Cardiac fibroblast (primary cell): Measurements from ENCODE around the gene ZNF606.
A peak's percentile ranks its signal among the peaks of the same experiment; 100 is the strongest.

Experiments used
- DNase-seq, 2 donors: peaks; one replicate each; pipeline versions ENCODE4 v3.0.0 to v3.0.0-alpha.2; 2010; ENCODE audit warnings: low read depth in 2 of 2
- H3K4me3 ChIP-seq, 2 donors: replicated peaks in 1 of 2; 1 replicate in 1 of 2; 2 replicates in 1 of 2; pipeline ENCODE4 v1.5.1; 2011; ENCODE audit warnings: low read depth in 2 of 2, low read length in 2 of 2, mild to moderate bottlenecking in 2 of 2, moderate library complexity in 1 of 2
- TF ChIP-seq, protein P1 (sequence below): IDR thresholded peaks from one replicate; pipeline ENCODE4 v1.5.1; 2011; ENCODE audit warnings: low read depth, mild to moderate bottlenecking, low read length, inconsistent platforms

ZNF606 gene

DNA sequence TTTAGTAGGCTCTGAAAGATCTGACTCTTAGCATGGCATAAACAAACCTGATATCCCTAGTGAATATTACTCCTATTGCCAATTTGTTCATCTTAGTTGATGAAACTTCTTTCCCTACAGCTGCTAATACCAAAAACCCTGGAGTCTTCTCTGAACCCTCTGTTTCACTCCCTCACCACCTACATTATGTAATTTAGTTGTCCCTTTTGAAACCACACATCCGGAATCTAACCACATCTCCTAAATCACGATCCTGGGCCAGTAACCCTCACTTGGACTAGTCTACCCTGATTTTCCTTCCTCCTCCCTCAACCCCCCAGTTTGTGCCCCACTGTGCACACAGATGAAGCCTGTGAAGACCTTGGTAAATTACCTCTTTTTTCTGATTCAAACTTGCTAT is 56.3 kb downstream of the ZNF606 start:
- DNase-seq: no peak
- H3K4me3 ChIP-seq: peak overlapping the region; percentile 95 to 98
- TF ChIP-seq, protein P1, sequence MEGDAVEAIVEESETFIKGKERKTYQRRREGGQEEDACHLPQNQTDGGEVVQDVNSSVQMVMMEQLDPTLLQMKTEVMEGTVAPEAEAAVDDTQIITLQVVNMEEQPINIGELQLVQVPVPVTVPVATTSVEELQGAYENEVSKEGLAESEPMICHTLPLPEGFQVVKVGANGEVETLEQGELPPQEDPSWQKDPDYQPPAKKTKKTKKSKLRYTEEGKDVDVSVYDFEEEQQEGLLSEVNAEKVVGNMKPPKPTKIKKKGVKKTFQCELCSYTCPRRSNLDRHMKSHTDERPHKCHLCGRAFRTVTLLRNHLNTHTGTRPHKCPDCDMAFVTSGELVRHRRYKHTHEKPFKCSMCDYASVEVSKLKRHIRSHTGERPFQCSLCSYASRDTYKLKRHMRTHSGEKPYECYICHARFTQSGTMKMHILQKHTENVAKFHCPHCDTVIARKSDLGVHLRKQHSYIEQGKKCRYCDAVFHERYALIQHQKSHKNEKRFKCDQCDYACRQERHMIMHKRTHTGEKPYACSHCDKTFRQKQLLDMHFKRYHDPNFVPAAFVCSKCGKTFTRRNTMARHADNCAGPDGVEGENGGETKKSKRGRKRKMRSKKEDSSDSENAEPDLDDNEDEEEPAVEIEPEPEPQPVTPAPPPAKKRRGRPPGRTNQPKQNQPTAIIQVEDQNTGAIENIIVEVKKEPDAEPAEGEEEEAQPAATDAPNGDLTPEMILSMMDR: no peak

DNA sequence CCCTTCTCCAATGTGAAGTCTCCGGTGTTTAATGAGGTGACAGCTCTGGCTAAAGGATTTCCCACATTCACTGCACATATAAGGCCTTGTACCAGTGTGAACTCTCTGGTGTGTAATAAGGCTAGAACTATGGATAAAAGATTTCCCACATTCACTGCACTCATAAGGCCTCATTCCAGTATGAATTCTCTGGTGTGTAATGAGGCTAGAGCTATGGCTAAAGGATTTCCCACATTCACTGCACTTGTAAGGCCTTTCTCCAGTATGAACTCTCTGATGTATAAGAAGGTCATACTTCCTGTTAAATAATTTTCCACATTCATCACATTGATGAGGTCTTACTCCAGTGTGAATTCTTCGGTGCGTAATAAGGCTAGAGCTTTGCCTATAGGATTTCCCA is 61.0 kb downstream of the ZNF606 start:
- TF ChIP-seq, protein P1: no peak
- DNase-seq: no peak
- no peak overlapping the region for H3K4me3 ChIP-seq

DNA sequence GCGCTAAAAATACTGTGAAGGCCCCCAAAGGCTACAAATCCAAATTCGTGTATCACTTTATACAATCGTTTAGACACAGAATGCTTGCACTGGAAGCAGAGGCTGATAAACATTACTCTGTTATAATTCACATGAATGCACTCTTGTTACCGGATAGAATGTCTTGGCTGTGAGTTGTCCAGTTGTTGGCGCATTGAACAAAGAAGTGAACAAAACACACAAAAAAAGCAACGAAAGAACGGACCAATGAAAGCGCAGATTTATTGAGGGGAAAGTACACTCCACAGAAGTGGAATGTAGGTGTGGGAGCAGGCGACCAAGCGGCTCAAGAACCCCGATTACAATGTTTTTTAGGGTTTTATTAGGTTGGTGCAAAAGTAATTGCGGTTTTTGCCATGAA is 66.9 kb downstream of the ZNF606 start:
- no peak for DNase-seq
- H3K4me3 ChIP-seq: no peak overlapping the region
- TF ChIP-seq, protein P1: no peak

DNA sequence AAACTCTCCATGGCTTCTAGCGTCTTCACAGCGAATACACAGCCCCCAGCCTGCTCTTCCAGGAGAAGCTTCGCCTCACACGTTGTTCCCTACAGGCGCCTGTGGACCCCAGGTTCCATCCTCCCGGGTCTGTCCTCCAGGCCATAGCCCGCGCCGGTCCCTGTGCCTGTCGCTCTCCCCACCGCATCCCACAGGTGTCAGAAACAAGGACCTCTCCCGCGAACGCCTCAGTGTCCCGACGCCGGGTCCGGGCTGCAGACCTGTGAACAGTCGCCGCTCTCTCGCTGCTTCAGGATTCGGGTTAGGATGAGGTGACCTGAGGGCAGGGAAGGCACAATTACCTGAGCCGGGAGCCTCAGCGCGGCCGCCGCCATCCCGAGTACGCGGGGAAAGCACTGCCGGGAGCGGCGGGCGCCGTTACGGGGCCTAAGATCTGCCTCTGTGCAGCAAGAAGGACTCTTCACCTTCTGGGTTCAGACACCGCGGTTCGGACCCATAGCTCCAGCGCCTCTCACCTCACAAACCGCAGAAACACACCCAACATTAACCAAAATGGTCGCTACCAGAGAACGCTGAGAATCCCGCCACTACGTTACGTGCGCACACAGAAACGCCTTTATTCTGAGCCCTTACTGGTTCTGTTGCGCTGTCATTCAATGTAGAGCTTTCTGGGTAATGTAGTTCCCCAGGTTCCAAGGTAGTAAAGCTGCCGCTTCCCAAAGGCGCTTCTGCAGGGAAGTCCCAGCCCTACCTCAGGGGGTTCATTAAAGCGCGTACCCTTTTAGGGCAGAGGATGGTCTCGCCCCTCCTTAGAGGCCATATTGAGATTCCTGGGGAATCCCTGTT is 67.6 kb downstream of the ZNF606 start, which contains the start of gene ZNF418:
ZNF418 (minus strand) TSS at position 583 of the 846 bp plus-strand sequence. CDS start 1,580 bp downstream, outside the sequence.
- DNase-seq: peak; percentile 87 to 88
- H3K4me3 ChIP-seq: peak within 1 kb of the TSS; percentile 83 to 89
- TF ChIP-seq, protein P1: no peak

DNA sequence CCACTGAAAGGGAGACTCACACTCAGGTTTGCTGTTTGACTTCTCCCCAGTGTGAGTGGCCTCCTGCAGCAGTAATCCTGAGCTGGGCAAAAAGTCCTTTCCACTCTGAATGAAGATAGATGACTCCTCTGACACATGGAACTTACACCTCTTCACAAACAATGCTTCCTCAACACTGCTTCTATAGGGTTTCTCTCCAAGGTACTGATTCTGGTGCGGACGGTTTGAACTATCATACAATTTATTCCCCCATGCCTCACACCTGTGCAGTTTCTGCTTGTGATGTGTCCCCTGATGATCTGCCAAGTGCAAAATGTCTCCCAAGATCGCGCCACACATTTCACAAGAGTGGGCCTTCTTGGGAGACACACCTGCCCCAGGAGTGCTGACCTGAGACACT is 75.0 kb downstream of the ZNF606 start:
- TF ChIP-seq, protein P1: no peak
- no peak for DNase-seq
- H3K4me3 ChIP-seq: no peak overlapping the region
